ENCODE data around the gene SLIT3. TPM values are rescaled to one million over a fixed set of nuclear protein-coding genes. Genes with fewer than 3 reads are reported as not detected.

Gene SLIT3
- total RNA-seq, 1 donor from 2014 or later: 5.0 TPM

DNA sequence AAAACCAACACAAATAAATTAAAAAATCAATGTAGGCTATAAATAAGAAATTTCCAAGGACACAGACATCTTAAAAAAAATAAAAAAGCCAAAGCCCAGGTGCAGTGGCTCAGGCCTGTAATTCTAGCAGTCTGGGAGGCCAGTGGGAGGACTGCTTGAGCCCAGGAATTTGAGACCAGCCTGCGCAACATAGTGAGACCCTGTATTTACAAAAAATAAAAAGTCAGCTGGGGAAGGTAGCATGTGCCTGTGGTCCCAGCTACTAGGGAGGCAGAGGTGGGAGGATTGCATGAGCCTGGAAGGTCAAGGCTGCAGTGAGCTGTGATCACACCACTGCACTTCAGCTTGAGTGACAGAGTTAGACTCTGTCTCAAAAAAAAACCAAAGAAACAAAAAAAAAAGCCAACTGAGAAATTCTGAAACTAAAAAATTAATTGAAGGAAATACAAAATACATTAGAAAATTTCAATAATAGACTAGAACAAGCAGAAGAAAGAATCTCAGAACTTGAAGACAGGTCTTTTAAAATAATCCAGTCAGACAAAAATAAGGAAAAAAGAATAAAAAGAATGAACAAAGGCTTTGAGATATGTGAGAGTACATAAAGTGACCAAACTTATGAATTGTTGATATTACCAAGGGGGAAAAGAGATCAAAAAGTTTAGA lies 572.3 kb downstream of the SLIT3 start:
- no peak for DNase-seq (ENCODE audit: low read depth)
- no peak overlapping the region for H3K4me3 ChIP-seq (ENCODE audit: low read depth, low read length)
- H3K27me3 ChIP-seq (ENCODE audit: control insufficient read depth, insufficient read depth, low read length): no peaks in the 10 kb centered on the region
- TF ChIP-seq, protein P1, sequence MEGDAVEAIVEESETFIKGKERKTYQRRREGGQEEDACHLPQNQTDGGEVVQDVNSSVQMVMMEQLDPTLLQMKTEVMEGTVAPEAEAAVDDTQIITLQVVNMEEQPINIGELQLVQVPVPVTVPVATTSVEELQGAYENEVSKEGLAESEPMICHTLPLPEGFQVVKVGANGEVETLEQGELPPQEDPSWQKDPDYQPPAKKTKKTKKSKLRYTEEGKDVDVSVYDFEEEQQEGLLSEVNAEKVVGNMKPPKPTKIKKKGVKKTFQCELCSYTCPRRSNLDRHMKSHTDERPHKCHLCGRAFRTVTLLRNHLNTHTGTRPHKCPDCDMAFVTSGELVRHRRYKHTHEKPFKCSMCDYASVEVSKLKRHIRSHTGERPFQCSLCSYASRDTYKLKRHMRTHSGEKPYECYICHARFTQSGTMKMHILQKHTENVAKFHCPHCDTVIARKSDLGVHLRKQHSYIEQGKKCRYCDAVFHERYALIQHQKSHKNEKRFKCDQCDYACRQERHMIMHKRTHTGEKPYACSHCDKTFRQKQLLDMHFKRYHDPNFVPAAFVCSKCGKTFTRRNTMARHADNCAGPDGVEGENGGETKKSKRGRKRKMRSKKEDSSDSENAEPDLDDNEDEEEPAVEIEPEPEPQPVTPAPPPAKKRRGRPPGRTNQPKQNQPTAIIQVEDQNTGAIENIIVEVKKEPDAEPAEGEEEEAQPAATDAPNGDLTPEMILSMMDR (IDR thresholded peaks at IDR 0.05; ENCODE audit: insufficient read depth, low read length, poor library complexity, severe bottlenecking): no peak
- no peaks in the 10 kb centered on the region for H3K36me3 ChIP-seq (ENCODE audit: control insufficient read depth, insufficient read depth, low read length)

GRCh38 chr5:168727547-168727946 lies 573.4 kb downstream of the SLIT3 start:
- H3K36me3 ChIP-seq (ENCODE audit: control insufficient read depth, insufficient read depth, low read length): no peaks in the 10 kb centered on the region
- TF ChIP-seq, protein P1 (IDR thresholded peaks at IDR 0.05; ENCODE audit: insufficient read depth, low read length, poor library complexity, severe bottlenecking): no peak
- H3K27me3 ChIP-seq (ENCODE audit: control insufficient read depth, insufficient read depth, low read length): no peaks in the 10 kb centered on the region
- DNase-seq (ENCODE audit: low read depth): no peak
- no peak overlapping the region for H3K4me3 ChIP-seq (ENCODE audit: low read depth, low read length)

- no peak overlapping the region for H3K4me3 ChIP-seq (ENCODE audit: low read depth, low read length)
- TF ChIP-seq, protein P1 (IDR thresholded peaks at IDR 0.05; ENCODE audit: insufficient read depth, low read length, poor library complexity, severe bottlenecking): no peak
- no peaks in the 10 kb centered on the region for H3K36me3 ChIP-seq (ENCODE audit: control insufficient read depth, insufficient read depth, low read length)
- DNase-seq (ENCODE audit: low read depth): no peak
- H3K27me3 ChIP-seq (ENCODE audit: control insufficient read depth, insufficient read depth, low read length): no peaks in the 10 kb centered on the region
Observed at GRCh38 chr5:168726342-168726741, 574.6 kb downstream of the SLIT3 start.

DNA sequence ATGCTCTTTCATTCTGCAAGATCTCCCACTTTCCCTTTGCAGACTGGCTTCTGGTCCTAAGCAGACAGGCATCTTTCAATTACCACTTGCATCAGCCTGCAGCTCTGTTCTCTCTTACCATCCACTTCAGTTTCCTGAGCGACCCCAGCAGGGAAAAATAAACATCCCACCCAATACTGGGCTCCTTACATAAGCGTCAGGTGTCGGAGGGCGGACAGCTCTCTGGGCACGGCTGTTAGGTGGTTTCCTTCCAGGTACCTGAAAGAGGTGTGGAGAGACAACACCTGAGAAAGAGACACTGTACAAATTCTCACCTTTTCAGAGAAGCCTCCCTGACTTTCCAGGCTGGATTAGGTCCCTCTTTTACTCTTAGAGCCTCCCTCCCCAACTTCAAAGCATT lies 576.7 kb downstream of the SLIT3 start:
- no peak for DNase-seq (ENCODE audit: low read depth)
- no peak overlapping the region for H3K4me3 ChIP-seq (ENCODE audit: low read depth, low read length)
- TF ChIP-seq, protein P1 (IDR thresholded peaks at IDR 0.05; ENCODE audit: insufficient read depth, low read length, poor library complexity, severe bottlenecking): no peak
- no peaks in the 10 kb centered on the region for H3K27me3 ChIP-seq (ENCODE audit: control insufficient read depth, insufficient read depth, low read length)
- H3K36me3 ChIP-seq (ENCODE audit: control insufficient read depth, insufficient read depth, low read length): no peaks in the 10 kb centered on the region

DNA sequence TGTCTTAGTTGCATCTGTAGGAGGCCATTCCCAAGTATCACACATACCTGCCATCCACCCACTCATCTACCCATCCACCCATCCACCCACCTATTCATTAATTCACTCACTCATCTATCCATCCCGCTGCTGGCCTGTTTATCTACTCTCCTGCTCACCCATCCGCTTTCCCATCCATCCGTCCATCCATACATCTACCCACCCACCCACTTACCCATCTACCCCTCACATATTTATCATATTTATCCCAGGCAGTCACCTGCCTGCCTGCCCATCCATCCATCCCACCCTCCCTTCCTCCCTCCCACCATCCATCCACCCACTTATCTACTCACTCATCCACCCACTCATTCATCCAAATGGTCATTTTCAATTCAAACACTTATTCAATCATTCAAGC lies 577.9 kb downstream of the SLIT3 start:
- TF ChIP-seq, protein P1 (IDR thresholded peaks at IDR 0.05; ENCODE audit: insufficient read depth, low read length, poor library complexity, severe bottlenecking): no peak
- no peak overlapping the region for H3K4me3 ChIP-seq (ENCODE audit: low read depth, low read length)
- H3K27me3 ChIP-seq (ENCODE audit: control insufficient read depth, insufficient read depth, low read length): no peaks in the 10 kb centered on the region
- no peaks in the 10 kb centered on the region for H3K36me3 ChIP-seq (ENCODE audit: control insufficient read depth, insufficient read depth, low read length)
- DNase-seq (ENCODE audit: low read depth): no peak

DNA sequence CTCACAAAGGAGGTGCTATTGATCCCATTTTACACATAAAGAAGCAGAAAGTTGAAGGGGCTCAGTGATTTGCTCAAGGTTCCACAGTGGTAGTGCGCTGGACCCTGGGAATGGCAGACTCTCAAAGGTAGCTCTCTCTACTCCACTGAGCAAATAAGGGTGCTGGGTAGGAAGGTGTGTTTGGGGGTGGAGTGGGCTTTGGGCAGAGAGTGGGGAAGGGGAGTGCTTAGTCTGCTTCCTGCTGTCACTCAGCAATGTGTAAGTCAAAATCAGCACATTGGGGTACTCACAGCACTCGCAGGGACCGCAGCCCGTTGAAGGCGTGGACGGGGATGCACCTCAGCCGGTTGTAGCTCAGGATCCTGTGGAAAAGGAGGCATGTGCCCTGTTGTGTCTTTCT lies 579.0 kb downstream of the SLIT3 start:
- Histone ChIP-seq H3K36me3 (ENCODE audit: control insufficient read depth, insufficient read depth, low read length) (no peaks in the 10 kb centered on the region), H3K27me3 (ENCODE audit: control insufficient read depth, insufficient read depth, low read length) (no peaks in the 10 kb centered on the region), H3K4me3 (ENCODE audit: low read depth, low read length) (no peak overlapping the region)
- TF ChIP-seq, protein P1 (IDR thresholded peaks at IDR 0.05; ENCODE audit: insufficient read depth, low read length, poor library complexity, severe bottlenecking): no peak
- DNase-seq (ENCODE audit: low read depth): no peak
